ENCODE data around the gene SLC38A5.

GRCh38 chrX:48478806-48479205, 8.7 kb upstream of the SLC38A5 start:
- TF ChIP-seq CTCF (IDR thresholded peaks at IDR 0.05) (no peak), POLR2A (IDR thresholded peaks at IDR 0.05) (no peak), EP300 (IDR thresholded peaks at IDR 0.05) (no peak), POLR2AphosphoS5 (IDR thresholded peaks at IDR 0.05) (no peak)
